GM19193 (cell line): ENCODE measurements around the gene FBXO17.

Experiments used
- POLR2A ChIP-seq: IDR thresholded peaks from 4 replicates; pipeline ENCODE4 v1.6.1; 2011; ENCODE audit not compliant: insufficient read depth, insufficient read length; ENCODE audit errors: extremely low read depth

The FBXO17 gene

GRCh38 chr19:38892841-38893240, 82.7 kb downstream of the FBXO17 start:
- TF ChIP-seq POLR2A: no peak

GRCh38 chr19:38891771-38892170, 83.8 kb downstream of the FBXO17 start:
- TF ChIP-seq POLR2A: no peak
